OCI-LY1 (cell line): ENCODE results near the gene SDK1.
"Not testable (repeated sequence)": the region's sequence is repeated elsewhere in the genome, so short reads cannot be mapped to it uniquely, and the experiment has no call there.

ENCODE experiments used
- H2AFZ ChIP-seq: fragments of 200-600 bp; sonication (generic), shearing (Covaris generic); 2 replicates; pipeline ENCODE4 v1.6.0; 2014; ENCODE audit warnings: antibody characterized with exemption, mild to moderate bottlenecking, low read length
- H3F3A ChIP-seq: fragments of 200-600 bp; sonication (generic), shearing (Covaris generic); 2 replicates; pipeline ENCODE4 v1.6.0; 2014; ENCODE audit warnings: mild to moderate bottlenecking, antibody characterized with exemption, low read length, moderate library complexity; ENCODE audit not compliant: insufficient read depth
- H3K27ac ChIP-seq: fragments of 200-600 bp; sonication (generic); 2 replicates; pipeline ENCODE4 v1.5.1; 2014; ENCODE audit warnings: low read length, mixed run types, mild to moderate bottlenecking, low read depth; ENCODE audit not compliant: poor library complexity, severe bottlenecking
- H3K27me3 ChIP-seq: fragments of 200-600 bp; sonication (generic); 2 replicates; pipeline ENCODE4 v1.6.0; 2014; ENCODE audit warnings: antibody characterized with exemption, mild to moderate bottlenecking, low read length, moderate library complexity; ENCODE audit not compliant: insufficient read depth
- H3K36me3 ChIP-seq: fragments of 200-600 bp; sonication (generic); 2 replicates; pipeline ENCODE4 v1.6.1; 2014; ENCODE audit warnings: mild to moderate bottlenecking, antibody characterized with exemption, low read length, moderate library complexity, mixed read lengths; ENCODE audit not compliant: insufficient read depth
- H3K4me1 ChIP-seq: fragments of 200-600 bp; sonication (generic); 2 replicates; pipeline ENCODE4 v1.5.1; 2014; ENCODE audit warnings: mild to moderate bottlenecking, low read length, moderate library complexity; ENCODE audit not compliant: insufficient read depth, severe bottlenecking
- H3K4me2 ChIP-seq: fragments of 200-600 bp; sonication (generic), shearing (Covaris generic); 2 replicates; pipeline ENCODE4 v1.6.1; 2014; ENCODE audit warnings: low read length
- H3K4me3 ChIP-seq: fragments of 200-600 bp; sonication (generic); 2 replicates; pipeline ENCODE4 v1.5.1; 2014; ENCODE audit warnings: low read length, low read depth, mild to moderate bottlenecking, mixed read lengths; ENCODE audit not compliant: poor library complexity, severe bottlenecking
- H3K79me2 ChIP-seq: fragments of 200-600 bp; shearing (Covaris generic); 2 replicates; pipeline ENCODE4 v1.6.1; 2016; ENCODE audit warnings: mixed run types, low read length, mixed read lengths; ENCODE audit not compliant: insufficient read depth
- H3K9ac ChIP-seq: fragments of 200-600 bp; sonication (generic), shearing (Covaris generic); 2 replicates; pipeline ENCODE4 v1.6.1; 2014; ENCODE audit warnings: mild to moderate bottlenecking, low read length, mixed read lengths
- H3K9me2 ChIP-seq: fragments of 200-600 bp; sonication (generic), shearing (Covaris generic); 2 replicates; pipeline ENCODE4 v1.6.1; 2014; ENCODE audit warnings: low read depth, mild to moderate bottlenecking, low read length, mixed read lengths
- H3K9me3 ChIP-seq: fragments of 200-600 bp; shearing (Covaris generic); 2 replicates; pipeline ENCODE4 v1.6.1; 2014; ENCODE audit warnings: low read length, mixed read lengths
- H4K20me1 ChIP-seq: fragments of 200-600 bp; sonication (generic), shearing (Covaris generic); 2 replicates; pipeline ENCODE4 v1.6.0; 2016; ENCODE audit warnings: mild to moderate bottlenecking, low read length; ENCODE audit not compliant: insufficient read depth
- CTCF ChIP-seq: fragments of 200-600 bp; sonication (generic), shearing (Covaris generic); IDR thresholded peaks from 2 replicates; pipeline ENCODE4 v1.5.1; 2017; ENCODE audit warnings: mild to moderate bottlenecking, antibody characterized with exemption, low read length, moderate library complexity, mixed read lengths
- EZH2 ChIP-seq: fragments of 200-600 bp; sonication (generic), shearing (Covaris generic); IDR thresholded peaks from 2 replicates; pipeline ENCODE4 v1.8.0; 2017; ENCODE audit warnings: borderline replicate concordance, mixed run types, mild to moderate bottlenecking, antibody characterized with exemption, low read length, moderate library complexity, mixed read lengths

SDK1 gene

DNA sequence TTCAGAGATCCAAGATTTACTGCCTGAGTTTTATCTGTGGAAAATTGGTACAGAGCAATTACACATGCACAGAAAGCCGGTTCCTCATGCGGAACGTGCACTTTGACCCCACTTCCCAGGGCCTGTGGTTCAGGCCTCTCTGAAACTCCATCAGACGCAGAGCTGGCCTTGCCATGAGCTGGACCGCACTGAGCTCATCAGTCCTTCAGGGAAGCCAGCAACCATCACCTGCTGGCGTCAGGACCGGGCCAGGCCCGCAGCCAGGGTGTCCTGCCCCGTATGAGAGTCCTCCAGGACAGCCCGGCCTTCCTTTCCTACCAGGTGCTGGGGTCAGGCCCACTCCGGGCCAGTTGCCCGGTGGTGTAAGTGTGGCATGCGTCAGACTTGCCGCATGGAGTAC lies 934.5 kb downstream of the SDK1 start:
- H3K4me3 ChIP-seq, result no peak overlapping the region
- H3K9me3 ChIP-seq, result no peaks in the 10 kb centered on the region
- H2AFZ ChIP-seq, result no peak overlapping the region
- H3K27me3 ChIP-seq, result no peaks in the 10 kb centered on the region
- H3K27ac ChIP-seq, result no peak overlapping the region
- H3K4me1 ChIP-seq, result no peaks in the 10 kb centered on the region
- H4K20me1 ChIP-seq, result no peaks in the 10 kb centered on the region
- no peaks in the 10 kb centered on the region for H3F3A ChIP-seq
- H3K79me2 ChIP-seq, result no peaks in the 10 kb centered on the region
- no peak overlapping the region for H3K4me2 ChIP-seq
- TF ChIP-seq EZH2 (no peak), CTCF (no peak)
- no peaks in the 10 kb centered on the region for H3K36me3 ChIP-seq
- no peaks in the 10 kb centered on the region for H3K9me2 ChIP-seq
- H3K9ac ChIP-seq, result no peak overlapping the region

DNA sequence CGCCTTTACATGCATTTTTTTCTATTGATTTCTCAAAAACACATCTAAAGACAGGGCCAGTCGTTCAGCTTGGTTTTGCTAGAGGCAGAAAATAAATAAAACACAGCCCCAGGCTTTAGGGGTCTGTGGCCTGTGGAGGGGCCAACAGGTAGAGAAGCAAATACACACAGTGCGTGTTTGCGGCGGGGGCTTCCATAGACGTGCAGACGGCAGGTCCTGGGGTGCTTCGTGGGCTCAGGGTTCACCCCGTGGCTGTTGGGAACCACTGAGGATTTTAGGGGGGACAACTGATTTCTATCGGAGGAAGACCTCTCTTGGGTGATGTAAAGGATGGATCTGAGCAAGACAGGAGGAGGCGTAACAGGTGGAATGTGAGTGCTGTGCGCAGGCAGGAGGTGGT lies 935.3 kb downstream of the SDK1 start:
- no peaks in the 10 kb centered on the region for H3F3A ChIP-seq
- no peak overlapping the region for H3K27ac ChIP-seq
- no peaks in the 10 kb centered on the region for H3K27me3 ChIP-seq
- no peaks in the 10 kb centered on the region for H3K36me3 ChIP-seq
- H4K20me1 ChIP-seq, result no peaks in the 10 kb centered on the region
- no peaks in the 10 kb centered on the region for H3K4me1 ChIP-seq
- H3K79me2 ChIP-seq, result no peaks in the 10 kb centered on the region
- no peak overlapping the region for H3K4me2 ChIP-seq
- no peak overlapping the region for H3K4me3 ChIP-seq
- no peaks in the 10 kb centered on the region for H3K9me2 ChIP-seq
- no peak overlapping the region for H3K9ac ChIP-seq
- H2AFZ ChIP-seq, result no peak overlapping the region
- H3K9me3 ChIP-seq, result no peaks in the 10 kb centered on the region
- TF ChIP-seq EZH2 (no peak), CTCF (no peak)

- H3K27ac ChIP-seq, H3K4me1 ChIP-seq, H4K20me1 ChIP-seq, H3K4me2 ChIP-seq, H3K79me2 ChIP-seq, H3K4me3 ChIP-seq, H2AFZ ChIP-seq, H3K36me3 ChIP-seq, H3F3A ChIP-seq, H3K9me2 ChIP-seq, H3K9me3 ChIP-seq, H3K9ac ChIP-seq, H3K27me3 ChIP-seq: not testable (repeated sequence)
These were observed 935.8 kb downstream of the SDK1 start for GRCh38 chr7:4236873-4237272.

- H3K9me2 ChIP-seq, result no peaks in the 10 kb centered on the region
- H3K27ac ChIP-seq, result no peak overlapping the region
- H3K36me3 ChIP-seq, result no peaks in the 10 kb centered on the region
- H3K27me3 ChIP-seq, result no peaks in the 10 kb centered on the region
- H4K20me1 ChIP-seq, result no peaks in the 10 kb centered on the region
- H3K79me2 ChIP-seq, result no peaks in the 10 kb centered on the region
- H3K4me2 ChIP-seq, result no peak overlapping the region
- H3K4me3 ChIP-seq, result no peak overlapping the region
- no peak overlapping the region for H2AFZ ChIP-seq
- no peaks in the 10 kb centered on the region for H3K9me3 ChIP-seq
- no peaks in the 10 kb centered on the region for H3F3A ChIP-seq
- H3K4me1 ChIP-seq, result no peaks in the 10 kb centered on the region
- TF ChIP-seq CTCF (no peak), EZH2 (no peak)
- no peak overlapping the region for H3K9ac ChIP-seq
These were observed 936.5 kb downstream of the SDK1 start for GRCh38 chr7:4237296-4238235.
